HG03095 (cell line): ENCODE results near the gene GARIN5A.
"Not testable (repeated sequence)": the region's sequence is repeated elsewhere in the genome, so short reads cannot be mapped to it uniquely, and the experiment has no call there.

Experiments used
- ATAC-seq: cut with Tn5 transposase; IDR thresholded peaks from one replicate; pipeline ENCODE4 v1.9.1; 2021; ENCODE audit warnings: moderate library complexity; ENCODE audit not compliant: unreplicated experiment

The GARIN5A gene

DNA sequence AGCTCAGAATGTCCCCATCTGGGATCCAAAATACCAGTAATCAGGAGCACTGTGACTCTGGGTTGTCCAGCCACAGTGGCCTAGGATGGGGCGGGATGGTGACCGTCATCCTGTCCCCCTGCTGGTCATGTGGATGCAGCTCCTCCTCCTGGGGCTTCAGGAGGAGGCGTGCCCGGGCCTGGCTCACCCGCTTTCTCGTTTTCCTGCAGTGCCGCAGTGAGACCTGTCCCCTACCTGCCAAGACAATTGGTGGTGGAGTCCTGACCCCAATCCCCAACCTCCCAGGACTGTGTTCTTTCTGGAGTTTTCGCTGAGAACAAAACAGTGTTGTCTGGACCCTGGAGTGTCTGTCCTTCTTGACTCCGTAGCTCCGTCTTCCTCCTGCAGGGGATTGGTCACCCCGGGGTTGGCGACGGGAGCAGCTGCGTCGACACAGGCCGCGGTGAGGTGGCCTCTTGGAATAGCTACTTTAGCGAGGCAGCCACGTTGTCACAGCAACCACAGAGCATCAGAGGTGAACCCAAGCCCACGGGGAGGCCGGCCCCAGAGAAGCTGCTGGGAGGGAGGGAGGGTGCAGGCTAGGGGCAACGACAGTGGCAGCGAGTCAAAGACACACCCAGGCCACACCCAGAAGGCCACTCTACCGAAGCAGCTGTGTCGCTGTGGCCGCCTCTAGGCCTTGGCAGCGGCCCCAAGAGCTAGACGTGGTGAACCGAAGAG lies 10.5 kb downstream of the GARIN5A start:
- no peak for ATAC-seq

DNA sequence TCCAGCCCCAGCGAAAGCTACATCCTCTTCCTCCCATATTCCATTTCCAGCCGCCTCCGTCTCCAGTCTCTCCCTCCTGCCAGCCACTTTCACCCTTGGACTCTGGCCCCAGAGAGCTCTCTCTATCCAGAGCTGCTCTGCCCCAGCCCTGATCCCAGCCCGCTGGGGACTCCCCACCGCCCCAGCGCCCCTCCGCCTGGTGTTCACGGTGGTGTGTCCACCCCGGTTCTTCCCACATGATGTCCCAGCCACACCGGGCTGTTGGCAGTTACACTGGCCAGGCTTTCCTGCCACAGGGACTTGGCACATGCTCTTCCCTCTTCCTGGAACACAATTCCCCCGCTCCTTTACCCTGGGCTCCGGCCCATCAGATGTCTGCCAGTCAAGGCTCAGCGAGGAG lies 11.6 kb downstream of the GARIN5A start:
- no peak for ATAC-seq

DNA sequence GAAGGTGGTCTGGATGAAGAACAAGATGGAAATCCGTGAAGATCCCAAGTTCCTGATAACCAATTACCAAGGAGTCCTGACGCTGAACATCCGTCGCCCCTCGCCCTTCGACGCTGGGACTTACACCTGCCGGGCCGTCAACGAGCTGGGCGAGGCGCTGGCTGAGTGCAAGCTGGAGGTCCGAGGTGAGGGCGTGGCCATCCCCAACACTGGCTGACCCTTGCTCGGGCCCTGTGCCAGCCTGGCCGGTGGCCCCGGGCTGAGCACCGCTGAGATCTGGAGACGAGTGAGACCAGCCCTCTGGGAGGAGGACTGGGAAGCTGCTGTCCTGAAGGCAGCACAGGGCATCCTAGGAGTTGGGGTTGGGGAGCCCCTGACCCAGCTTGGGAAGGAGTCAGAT lies 12.3 kb downstream of the GARIN5A start:
- ATAC-seq, result no peak

DNA sequence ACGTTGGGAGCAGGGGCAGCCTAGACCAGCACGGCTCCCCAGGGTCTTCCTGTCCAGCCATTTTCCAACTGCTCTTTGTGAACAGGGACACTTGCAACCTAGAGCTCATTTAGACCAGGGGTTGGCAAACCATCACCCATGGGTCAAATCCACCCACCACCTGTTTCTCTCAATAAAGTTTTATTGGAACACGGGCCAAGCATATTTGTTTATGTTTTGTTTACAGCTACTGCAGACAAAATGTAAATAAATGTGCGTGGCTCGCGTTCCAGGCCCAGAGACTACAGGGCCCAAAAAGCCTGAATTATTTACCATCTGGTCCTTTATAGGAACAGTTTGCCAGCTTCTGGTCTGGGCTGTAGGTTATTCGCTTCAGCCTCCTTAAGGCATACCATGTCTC lies 13.7 kb downstream of the GARIN5A start:
- no peak for ATAC-seq

DNA sequence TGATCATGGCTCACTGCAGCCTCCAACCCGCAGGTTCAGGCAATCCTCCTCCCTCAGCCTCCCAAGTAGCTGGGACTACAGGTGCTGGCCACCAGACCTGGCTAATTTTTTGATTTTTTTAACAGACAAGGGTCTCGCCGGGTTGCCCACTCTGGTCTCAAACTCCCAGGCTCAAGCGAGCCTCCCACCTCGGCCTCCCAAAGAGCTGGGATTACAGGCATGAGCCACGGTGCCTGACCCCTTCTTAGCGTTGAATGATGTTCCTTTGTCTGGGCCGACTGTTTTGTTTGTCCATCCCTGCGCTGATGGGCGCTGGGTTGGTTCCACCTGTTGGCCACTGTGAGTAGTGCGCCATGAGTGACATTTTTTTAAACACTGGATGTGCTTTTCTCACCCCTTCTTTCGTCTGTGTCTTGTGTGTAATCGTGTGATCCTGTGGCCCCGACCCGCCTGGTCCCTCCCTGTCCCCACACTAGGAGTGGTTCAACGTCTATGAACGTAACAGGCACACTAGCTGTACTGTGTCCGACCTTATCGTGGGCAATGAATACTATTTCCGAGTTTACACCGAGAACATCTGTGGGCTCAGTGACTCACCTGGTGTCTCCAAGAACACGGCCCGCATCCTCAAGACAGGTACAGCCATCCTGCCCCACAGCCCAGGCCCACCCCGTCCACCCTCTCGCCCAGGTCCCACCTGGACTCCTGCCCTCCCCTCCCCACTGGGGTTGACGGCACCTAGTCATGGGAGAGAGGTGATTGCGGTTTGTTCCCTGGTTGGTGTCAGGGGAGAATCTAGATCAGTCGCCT lies 15.4 kb downstream of the GARIN5A start:
- ATAC-seq, result no peak

DNA sequence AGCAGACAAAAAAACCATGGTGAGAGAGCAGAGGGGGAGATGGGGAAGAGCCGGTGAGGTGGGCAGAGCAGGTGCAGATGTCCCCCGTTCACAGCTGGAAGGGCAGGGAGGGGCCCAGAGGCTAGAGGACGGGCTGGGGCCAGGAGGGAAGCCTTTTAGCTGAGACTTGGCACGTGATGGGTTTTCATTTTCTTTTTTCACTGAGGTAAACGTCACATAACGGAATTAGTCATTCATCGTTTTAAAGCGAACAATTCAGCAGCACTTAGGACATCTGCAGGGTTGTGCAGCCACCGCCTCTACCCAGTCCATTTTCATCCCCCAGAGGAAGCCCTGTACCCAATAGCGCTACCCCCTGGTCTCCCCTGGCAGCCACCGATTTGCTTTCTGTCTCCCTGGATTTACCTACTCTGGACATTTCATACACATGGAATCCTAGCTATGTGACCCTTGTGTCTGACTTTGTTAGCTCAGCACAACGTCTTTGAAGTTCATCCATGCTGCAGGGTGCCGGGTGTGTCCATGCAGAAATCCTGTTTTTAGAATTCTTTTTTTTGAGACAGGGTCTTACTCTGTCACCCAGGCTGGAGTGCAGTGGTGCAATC lies 16.4 kb downstream of the GARIN5A start:
- ATAC-seq, result peak; percentile 58

DNA sequence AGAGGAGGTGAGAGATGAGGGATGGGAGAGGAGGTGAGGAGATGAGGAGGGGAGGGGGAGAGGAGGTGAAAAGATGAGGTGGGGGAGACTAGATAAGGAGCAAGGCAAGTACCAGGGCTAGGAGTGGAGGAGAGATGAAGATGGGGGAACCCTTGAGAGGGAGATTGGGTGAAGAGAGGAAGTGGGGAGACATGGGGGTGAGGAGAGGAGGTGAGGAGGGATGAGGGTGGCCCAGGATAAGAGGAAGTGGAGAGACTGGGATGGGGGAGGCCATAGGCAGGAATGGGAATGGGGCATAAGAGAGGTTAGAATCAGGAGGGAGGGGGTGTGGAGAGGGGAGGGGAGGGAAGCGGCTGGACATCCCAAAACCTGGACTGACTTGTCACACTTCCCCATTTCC lies 17.0 kb downstream of the GARIN5A start:
- ATAC-seq, result no peak

DNA sequence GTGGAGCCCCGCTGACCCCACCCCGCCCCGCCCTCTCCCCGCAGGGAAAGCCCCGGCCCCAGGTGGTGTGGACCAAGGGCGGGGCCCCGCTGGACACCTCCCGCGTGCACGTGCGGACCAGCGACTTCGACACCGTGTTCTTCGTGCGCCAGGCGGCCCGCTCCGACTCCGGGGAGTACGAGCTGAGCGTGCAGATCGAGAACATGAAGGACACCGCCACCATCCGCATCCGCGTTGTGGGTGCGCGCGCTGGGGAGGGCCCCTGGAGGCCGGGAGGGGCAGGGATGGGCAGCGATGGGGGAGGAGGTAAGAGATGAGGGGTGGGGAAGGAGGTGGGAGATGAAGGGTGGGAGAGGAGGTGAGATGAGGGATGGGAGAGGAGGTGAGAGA lies 17.6 kb downstream of the GARIN5A start:
- ATAC-seq, result no peak

DNA sequence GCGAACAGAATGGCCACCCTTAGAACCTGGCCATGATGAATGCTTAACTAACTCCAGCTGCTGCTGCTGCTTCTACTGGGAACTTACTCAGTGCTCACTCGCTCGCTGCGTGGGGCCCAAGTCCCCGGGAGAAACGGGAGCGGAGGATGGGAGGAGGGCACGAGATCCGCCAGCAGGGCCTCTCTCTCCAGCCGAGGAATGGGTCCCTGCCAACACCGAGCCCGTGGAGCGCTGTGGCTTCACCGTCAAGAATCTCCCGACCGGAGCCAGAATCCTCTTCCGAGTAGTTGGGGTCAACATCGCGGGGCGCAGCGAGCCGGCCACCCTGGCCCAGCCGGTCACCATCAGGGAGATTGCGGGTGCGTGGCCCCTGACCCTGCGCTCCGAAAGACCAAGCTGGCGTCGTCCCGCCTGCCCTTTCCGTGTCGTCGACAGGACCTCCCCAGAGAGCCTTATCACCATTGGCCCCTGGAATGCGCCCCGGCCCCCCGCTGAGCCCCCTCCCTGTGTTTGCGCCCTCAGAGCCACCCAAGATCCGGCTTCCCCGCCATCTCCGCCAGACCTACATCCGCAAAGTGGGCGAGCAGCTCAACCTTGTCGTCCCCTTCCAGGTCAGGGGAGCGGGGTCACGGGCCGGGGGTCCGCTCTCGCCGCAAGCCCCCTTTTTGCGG lies 18.1 kb downstream of the GARIN5A start:
- no peak for ATAC-seq

DNA sequence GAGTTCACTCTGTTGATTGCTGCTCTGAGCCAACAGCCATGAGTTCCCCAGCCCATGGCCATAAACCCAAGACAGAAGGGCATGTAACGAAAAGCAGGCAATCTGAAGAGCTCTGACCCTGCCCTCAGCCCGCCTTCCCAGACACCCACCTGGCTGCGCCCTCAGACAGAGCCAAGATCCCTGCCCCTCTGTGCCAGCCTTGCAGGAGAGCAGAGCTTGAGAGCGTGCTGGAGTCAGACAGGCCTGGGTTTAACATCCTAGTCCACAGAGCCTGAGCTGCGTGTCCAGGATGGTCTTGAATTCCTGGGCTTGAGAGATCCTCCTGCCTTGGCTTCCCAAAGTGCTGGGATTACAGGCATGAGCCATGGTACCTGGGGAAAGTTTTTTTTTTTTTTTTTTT lies 19.3 kb downstream of the GARIN5A start:
- no peak for ATAC-seq

DNA sequence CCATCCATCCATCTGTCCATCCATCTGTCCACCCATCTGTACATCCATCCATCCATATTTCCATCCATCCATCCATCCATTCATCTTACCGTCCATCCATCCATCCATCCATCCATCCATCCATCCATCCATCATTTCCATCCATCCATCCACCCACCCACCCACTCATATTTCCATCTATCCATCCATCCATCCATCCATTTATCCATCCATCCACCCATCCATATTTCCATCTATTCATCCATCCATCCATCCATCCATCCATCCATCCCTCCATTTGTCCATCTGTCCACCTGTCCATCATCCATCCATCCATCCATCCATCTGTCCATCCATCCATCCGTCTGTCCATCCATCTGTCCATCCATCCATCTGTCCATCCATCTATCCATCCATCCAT lies 20.7 kb downstream of the GARIN5A start:
- no peak for ATAC-seq

DNA sequence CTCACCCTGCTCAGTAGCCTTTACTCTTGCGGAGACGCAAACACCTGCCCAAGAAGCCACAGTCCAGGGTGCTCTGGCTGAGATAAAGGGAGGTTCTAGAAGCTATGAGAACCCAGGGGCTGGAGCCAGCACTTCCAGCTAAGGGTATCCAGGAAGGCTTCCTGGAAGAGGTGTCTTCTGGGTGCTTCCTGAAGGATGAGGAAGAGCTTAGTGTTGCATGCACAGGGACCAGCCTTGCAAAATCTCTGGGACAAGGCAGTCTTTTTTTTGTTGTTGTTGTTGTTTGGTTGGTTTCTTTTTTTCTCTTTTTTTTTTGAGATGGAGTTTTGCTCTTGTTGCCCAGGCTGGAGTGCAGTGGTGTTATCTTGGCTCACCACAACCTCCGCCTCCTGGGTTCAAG lies 23.4 kb downstream of the GARIN5A start:
- ATAC-seq, result no peak

DNA sequence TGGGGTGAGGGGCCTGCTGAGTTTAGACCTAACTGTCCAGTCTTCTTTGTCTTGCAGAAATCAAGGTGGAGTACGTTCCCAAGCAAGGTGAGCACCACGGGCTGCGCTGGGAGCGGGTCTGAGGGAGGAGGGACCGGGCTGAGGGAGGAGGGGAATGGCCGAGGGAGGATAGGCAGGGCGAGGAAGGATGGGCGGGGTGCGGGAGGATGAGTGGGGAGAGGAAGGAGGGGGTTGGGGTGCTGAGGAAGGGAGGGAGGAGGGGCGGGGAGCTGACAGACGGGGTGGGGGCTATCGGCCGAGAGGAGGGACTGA lies 25.5 kb downstream of the GARIN5A start:
- no peak for ATAC-seq

DNA sequence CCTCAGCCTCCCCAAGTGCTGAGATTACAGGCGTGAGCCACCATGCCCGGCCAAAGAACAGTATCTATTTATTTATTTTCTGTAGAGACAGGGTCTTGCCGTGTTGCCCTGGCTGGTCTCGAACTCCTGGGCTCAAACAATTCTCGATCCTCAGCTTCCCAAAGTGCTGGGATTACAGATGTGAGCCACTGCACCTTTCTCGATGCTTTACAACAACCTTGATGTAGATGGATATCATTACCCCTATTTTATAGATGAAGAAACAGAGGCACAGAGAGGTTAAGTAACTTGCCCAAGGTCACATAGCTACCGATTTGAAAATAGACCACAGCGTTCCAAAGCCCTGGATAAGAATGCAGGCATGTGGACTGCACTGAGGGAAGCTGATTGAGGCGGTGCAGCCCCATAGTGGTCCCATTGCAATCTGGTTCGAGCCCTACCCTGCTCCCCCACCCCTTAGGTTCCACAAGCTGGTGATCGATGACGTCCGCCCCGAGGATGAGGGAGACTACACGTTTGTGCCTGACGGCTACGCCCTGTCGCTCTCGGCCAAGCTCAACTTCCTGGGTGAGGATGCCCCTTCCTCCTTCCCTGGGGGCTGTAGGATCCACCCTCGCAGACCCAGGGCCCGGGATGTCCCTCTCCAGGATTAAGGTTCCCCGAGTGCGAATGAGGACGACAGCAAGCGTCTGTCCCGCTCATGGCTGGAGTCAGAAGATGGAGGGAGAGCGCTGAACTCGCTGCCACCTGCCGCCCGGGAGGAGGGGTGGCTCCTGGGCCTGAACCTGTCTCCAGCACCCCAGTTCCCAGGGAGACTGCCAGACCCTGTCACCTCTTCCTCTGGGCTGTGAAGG lies 26.1 kb downstream of the GARIN5A start:
- ATAC-seq, result no peak

DNA sequence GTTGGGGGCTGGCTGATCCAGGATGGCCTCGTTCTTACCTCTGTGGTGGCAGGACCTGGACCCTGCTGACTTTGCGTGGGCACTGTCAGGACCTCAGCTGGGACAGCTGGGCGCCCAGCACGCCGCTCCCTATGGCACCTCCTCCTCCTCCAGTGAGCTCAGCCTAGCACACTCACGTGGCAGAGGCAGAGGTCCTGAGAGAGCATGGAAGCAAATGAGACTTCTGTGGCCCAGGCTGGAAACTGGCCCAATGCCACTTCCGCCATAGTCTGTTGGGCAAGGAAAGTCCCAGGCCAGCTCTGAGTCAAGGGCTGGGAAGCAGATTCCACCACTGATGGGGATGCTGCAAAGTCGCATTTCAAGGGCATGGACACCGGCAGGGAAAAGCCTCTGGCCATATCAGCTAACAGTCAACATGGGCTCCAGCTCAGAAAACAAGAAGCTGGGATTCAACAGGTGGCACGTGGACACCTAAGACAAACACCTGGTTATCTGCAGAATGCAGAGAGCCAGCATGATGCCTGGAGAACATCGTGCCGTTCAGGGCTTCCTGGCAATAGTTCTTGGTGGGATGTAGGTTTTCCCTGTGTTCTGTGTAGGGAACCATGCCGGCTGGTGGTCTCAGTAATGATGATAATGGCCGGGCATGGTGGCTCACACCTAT lies 27.3 kb downstream of the GARIN5A start:
- ATAC-seq, result no peak

DNA sequence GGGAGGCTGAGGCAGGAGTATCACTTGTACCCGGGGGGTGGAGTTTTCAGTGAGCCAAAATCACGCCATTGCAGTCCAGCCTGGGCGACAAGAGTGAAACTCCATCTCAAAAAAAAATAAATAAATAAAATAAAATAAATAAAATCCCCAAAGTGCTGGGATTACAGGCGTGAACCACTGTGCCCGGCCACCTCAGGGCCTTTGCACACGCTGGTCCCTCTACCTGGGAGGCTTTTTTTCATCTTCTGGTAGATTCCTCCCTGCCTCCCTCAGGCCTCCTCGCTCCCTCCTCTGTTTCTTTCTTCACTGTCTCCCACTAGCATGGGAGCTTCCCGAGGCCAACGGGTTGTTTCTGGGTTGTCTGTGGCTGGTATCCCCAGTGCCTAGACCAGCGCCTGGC lies 28.9 kb downstream of the GARIN5A start:
- ATAC-seq, result no peak

DNA sequence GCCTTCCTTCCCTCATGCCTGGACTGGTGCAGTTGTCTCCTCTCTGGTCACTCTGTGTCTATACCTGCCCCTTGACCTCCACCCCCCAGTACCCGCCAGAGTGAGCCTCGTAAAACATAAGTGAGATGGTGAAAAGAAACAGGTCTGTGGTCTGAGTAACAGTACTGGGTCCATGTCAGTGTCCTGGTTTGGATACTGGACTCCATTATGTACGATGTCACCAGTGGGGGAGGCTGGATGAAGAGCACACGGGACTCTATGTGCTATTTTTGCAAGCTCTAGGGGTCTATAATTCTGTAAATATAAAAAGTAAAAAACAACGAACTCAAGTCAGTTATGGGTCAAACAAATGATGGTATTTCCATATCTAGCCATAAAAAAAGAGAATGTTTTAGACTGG lies 29.6 kb downstream of the GARIN5A start:
- no peak for ATAC-seq

DNA sequence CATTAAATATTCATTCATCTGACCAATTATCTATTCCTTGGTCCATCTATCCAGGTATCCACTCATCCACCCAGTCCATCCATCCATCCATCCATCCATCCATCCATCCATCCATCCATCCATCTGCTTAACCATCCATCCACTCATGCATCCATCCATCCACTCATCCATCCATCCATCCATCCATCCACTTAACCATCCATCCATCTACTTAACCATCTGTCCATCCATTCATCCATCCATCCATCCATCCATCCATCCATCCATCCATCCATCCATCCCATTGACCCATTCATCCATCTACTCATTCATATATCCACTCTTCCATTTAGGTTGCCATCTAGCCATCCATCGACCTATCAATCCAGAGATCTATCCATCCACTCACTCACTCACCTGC lies 32.6 kb downstream of the GARIN5A start:
- ATAC-seq, result no peak

DNA sequence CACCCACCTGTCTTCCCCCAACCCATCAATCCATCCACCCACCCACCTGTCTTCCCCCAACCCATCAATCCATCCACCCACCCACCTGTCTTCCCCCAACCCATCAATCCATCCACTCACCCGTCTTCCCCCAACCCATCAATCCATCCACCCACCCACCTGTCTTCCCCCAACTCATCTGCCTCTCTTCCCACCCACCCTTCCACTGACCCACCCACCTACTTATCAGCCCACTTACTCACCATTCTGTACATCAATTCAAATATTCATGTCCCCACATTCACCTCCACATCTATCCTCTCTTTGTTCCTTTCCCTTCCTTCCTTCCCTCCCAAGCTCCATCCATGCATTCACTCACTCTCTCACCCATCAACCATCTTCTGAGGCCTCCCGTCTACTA lies 37.5 kb downstream of the GARIN5A start:
- not testable (repeated sequence) for ATAC-seq

DNA sequence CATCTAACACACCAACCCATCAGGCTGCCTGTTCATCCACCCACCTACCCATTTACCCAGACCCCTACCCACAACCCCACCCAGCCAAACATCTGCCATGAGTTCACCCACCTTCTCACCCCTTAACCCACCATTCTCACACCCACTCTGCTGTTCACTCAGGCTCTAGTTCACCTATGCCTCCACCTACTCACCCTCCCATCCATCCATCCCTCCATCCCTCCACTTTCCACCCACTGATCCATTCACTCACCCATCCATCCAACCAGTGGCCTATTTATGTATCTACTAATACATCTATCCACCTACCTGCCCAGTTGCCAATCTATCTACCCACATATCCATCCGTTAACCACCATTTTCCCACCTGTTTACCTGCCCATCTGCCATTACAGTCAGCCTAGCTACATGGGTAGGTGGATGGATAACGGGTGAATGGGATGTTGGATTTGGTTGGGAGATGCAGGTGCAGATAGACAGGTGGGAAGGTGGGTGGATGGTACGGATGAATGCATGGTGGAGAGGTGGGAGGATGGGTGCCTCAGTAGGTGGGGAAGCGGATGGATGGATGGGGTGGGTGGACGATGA lies 38.7 kb downstream of the GARIN5A start:
- no peak for ATAC-seq
